Lung microvascular endothelial cell (primary cell): ENCODE measurements around the gene SCN5A. TPM values are rescaled to one million over a fixed set of nuclear protein-coding genes. Genes with fewer than 3 reads are reported as not detected.
A peak's percentile ranks its signal among the peaks of the same experiment; 100 is the strongest.

Source experiments
- DNase-seq, 2 donors: peaks; one replicate each; pipeline versions ENCODE4 v3.0.0 to v3.0.0-alpha.2; 2010; ENCODE audit warnings: low read depth in 2 of 2
- total RNA-seq: library from RNA; depleted of rRNA; stranded (reverse); fragments of >200 nt; gene quantifications from 2 replicates; pipeline ENCODE4 v1.2.1, GENCODE V29; 2014

Gene SCN5A
- total RNA-seq: 5.9 and 14.9 TPM in 2 replicates

DNA sequence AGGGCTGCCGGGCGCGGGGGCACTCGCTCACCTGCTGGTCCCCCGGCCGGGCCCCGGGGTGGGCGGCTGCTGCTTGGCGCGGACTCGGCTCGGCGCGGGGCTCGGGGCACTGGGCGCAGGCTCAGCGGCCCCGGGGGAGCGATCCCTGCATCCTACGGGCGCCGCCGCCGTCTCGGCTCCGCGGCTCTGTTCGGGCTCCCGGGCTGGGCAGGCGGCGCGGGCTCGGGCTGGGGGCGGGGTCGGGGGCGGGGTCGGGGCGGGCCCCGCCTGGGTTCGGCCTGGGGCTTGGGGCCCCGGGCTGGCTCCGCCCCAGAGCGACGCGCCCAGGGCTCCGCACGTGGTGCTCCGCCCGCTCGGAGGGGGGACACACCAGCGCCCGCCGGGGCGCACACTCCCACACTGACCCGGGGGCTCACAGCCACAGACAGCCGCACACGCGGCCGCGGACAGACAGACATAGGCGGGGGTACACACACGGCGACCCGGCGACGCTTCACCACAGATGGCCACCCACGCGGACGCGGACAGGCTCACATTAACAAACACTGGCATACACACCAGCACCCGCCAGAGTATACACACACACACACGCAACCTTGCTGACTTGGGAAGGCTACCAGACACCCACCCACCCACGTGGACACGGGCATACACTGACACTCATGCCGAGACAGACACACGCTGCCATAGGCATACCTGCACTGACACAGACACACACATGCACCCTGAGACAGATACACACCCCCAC lies at the start of gene SCN5A:
TSS of gene SCN5A (minus strand) at position 188 of the 748 bp plus-strand sequence. CDS start 16,380 bp downstream, outside the sequence.
- peak; percentile 32 to 65 for DNase-seq

DNA sequence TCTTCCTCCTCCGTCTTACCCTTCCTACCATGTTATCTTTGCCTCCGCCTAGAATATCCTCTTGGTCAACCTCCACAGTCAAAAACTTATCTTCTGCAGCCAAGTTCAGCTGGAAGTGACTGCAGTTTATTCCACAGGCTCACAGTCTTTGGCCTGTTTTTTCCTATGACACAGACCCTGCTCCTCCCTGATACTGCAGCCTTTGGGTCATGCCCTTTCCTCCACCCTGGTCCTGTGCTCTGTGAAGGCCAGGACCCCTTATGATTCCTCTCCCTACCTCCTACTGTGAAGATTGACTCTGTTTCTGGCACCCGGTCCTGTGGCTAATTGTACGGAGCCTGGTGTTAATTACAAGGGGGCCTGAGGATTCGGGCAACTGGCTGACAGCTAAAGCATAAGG lies 49.3 kb upstream of the SCN5A start:
- no peak for DNase-seq

DNA sequence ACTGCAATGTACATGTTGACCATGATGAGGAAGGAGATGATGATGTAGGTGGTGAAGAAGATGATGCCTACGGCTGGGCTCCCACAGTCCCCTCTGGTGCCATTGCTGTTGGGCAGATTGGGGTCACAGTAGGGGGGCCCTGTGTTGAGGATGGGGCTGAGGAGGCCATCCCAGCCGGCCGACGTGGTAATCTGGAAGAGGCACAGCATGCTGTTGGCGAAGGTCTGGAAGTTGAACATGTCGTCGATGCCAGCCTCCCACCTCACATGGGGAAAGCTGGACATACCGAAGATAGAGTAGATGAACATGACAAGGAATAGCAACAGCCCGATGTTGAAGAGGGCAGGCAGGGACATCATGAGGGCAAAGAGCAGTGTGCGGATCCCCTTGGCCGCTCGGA lies 48.6 kb upstream of the SCN5A start:
- DNase-seq: no peak

DNA sequence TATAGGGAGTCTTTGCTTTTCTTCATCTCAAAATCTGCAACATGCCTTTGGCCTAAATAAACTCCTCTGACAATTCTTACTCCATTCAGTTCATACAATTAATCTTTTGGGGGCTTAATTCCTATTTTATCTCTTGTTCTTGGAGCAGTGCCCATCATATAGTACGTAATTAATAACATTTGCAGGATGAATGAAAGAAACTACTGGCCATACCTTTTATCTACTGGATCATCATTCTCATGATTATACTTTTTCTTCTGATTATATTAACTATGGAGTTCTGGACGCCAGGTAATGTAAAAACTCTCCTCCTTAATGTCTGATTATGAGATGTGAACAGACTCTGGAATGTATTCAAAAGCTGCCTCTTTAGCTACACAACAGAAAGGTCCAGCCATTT lies 46.5 kb upstream of the SCN5A start:
- DNase-seq: no peak

DNA sequence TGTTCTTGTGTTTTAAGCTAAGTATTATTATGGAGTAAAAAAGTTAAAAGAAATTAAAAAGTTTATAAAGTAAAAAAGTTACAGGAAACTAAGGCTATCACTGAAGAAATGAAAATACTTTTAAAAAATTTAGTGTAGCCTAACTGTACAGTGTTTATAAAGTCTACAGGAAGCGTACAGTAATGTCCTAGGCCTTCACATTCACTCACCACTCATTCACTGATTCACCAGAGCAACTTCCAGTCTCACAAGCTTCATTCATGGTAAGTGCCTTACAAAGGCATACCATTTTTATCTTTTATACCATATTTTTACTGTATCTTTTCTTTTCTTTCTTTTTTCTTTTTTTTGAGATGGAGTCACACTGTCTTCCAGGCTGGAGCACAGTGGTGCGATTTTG lies 40.7 kb upstream of the SCN5A start:
- DNase-seq: peak in 1 of 2 donors; percentile 43

DNA sequence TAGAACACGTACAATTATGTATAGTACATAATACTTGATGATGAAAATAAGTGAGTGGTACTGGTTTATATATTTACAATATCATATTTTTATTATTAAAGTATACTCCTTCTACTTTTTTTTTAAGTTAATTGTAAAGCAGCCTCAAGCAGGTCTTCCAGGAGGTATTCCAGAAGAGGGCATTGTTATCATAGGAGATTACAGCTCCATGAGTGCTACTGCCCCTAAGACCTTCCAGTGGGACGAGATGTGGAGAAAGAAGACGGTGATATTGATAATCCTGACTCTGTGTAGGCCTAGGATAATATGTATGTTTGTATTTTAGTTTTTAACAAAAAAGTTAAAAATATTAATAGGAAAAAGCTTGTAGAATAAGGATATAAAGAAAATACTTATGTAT lies 40.3 kb upstream of the SCN5A start:
- peak in 1 of 2 donors; percentile 37 for DNase-seq

DNA sequence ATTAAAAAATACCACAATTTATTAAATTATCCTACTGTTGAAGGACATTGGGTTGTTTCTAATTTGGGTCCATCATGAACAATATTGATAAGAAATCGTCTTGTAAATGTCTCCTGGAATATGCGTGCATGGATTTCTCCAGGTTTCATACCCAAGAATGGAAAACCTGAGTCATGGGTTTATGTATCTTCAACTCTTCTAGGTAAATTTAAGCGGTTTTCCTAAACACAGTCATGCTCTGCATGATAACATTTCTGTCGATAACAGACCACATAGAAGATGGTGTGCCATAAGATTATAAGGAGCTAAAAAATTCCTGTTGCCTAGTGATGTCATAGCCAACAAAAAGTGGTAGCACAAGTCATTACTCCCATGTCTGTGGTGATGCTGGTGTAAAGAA lies 39.9 kb upstream of the SCN5A start:
- no peak for DNase-seq

DNA sequence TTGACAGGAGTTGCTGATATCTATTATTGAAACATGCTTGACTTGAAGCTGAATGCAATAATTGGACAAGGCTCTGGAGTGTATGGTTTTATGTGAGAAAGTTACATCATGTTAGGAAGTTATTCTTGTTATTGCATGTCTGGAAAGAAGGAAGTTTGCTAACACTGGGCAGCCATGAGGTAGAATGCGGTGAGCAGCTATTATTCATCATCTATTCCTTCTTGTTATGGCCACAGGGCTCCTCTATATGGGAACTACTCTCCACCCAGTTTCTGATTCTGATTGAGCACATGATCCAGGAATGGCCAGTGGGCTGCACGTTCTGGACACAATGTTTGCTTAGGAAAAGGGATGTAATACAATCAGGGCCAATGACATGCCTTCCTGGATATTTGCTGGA lies 37.8 kb upstream of the SCN5A start:
- DNase-seq: no peak

DNA sequence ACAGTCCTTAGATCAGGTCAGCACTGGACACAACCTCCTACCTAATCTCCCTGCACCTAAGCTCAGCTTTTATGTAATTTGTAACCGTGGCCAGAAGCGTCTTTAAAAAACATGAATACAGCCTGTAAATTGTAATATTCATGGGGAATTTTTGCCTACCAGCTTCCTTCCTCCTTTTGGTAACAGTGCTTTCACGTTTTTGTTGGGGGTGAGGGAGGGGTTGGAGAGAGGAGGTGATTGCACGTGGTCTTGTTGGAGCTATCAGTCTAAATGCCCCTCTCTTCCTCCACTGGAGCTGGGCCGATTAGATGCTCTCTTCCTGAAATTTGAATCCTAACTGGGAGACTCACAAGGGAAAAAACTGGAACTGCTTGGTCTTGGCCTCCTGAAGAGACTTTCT lies 35.1 kb upstream of the SCN5A start:
- DNase-seq: no peak

DNA sequence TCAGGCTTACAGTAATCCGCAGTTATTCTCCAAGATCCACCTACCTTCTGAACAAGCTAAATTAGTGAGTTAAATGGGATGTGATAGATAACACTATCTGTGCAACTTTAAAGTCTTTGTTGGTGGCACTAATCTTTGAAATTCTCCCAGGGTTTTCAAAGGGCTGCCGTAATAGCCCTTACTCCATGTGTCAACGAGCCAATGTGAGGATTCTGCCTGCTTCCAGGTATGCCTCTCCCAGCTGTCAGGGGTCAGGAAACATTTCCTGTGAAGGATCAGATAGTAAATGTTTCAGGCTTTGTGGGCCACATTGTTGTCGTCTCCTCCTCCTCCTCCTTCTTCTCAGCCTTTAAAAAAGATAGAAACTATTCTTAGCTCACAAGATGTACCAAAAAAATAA lies 20.2 kb upstream of the SCN5A start:
- DNase-seq: no peak

DNA sequence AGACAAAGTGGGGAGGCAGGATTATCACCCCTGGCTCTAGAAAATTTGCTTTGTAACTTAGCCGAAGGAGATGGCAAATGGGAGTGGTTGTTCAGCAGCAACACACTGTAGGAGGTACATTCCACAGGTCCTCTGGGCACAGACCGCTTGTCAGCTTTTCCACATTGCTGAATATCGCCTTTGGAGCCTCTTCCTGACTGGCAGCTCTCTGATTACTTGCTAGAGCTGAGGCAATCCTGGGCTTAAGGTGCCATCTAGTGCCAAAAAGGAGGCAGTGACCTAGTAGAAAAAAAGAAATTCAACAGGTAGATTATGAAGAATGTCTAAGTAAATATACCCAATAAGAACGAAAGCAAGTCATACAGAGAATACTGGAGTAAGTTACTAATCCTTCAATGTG lies 13.1 kb upstream of the SCN5A start:
- peak; percentile 73 to 80 for DNase-seq

DNA sequence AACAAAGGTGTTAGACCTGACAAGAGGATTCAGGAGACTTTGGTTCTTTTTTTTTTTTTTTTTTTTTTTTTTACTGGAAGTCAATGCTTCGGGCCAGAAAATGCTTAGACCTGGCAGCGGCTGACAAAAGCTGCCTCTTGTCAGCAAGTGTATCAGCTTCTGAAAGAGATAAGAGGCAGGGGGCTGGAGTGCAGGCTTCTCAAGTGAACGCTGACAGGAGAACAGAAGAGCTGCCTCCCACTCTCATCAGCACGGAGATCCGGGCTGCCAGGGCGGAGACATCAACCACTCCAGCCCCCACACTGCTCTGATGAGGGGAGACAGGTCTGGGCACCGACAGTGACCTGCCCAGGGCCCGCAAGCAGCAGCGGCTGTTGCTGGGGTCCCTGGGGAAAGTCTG lies 9.4 kb upstream of the SCN5A start:
- DNase-seq: no peak

DNA sequence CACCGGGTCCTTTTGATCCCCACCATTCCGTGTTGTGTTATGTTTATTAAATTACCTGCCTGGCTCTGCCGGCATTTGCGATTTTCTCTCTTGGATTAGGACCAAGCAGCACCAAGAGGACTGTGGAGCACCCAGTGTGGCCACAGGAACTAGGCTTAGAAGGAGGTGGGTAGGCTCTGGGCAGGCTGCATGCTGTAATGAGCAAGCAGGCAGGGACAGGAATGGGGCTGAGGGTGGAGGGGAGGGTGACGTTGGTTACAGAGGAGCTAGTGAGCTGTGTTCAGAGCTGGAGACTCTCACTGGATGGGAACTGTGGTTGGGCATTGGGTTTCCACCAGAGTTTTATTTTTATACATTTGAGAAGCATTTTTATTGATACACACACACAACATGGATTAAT lies 7.9 kb upstream of the SCN5A start:
- DNase-seq: no peak

DNA sequence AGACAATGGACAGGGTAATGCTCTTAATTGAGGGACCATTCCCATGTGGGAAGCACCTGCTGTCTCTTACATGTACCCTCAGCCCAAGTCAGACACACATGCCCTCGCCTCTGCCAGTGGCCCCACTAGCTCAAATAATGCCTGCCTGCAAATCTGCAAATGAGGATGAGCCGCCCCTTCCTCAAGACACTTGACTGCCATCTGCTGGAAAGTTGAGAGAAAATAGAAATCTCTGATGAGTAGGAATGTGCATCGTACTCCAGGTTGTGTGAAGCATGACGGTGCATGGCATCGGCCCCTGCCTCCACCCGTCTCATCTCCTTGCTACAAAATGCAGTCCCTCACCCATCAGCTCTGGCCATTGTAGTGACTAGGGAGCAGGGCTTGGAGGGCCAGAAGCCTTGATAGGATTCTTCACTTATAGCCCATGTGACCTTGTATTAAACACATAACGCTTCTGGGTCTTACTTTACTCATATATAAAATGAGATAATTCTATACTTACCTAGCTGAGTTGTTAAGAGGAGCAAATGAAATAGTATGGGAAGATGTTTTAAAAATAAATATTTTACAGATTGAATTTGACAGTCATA lies 6.3 kb upstream of the SCN5A start:
- peak; percentile 51 to 68 for DNase-seq

DNA sequence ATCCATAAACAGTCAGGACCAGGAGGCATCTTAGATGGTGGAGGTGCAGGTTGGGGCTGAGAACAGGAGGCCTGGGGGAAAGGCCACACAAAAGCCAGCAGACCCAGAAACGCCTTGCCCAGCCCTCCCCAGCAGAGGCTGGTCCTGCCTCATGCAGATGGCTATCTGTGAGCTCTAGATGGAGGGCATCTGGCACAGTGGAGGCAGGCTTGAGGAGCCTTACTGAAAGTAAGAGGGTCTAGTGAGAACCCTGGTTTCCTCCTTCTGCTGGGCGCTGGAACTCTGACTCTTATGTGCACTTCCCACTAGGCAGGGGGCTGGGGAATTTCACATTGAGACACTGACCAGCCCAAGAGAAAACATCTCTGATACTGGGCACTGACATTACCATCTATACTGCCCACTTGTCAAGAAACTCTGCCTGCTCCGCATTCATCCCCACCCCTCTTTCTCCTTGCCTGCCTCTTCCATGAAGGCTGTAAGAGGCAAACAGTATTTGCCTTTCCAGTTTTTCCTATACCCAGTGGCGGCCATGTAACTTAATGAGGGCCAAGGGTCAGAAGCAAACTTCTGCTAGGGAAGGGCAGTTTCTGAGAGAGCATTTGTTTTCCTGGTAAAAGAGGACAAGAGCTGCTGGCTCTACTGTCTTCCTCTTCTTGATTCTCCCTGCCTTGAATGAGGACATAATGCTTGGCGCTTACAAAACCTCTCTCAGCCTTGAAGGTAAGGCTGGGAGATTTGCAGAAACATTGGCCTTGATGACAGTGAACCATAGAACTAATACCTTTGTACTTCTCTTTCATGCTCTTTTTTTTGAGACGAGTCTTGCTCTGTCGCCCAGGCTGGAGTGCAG lies 4.4 kb upstream of the SCN5A start:
- no peak for DNase-seq

DNA sequence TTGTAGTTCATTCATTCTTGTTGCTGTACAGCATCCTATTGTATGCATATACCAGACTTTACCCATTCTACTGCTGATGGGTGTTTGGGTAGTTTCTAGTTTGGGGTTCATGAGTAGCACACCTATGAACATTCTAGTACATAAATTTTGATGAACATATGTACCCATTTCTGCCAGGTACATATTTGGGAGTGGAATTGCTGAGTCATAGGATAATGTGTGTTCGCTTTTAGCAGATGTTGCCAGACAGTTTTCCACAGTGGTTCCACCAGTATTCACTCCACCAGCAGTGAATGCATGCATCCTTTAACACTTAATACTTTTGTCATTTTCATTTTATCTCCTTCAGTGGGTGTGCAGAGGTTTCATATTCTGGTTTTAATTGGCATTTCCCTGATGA lies 3.4 kb upstream of the SCN5A start:
- no peak for DNase-seq

DNA sequence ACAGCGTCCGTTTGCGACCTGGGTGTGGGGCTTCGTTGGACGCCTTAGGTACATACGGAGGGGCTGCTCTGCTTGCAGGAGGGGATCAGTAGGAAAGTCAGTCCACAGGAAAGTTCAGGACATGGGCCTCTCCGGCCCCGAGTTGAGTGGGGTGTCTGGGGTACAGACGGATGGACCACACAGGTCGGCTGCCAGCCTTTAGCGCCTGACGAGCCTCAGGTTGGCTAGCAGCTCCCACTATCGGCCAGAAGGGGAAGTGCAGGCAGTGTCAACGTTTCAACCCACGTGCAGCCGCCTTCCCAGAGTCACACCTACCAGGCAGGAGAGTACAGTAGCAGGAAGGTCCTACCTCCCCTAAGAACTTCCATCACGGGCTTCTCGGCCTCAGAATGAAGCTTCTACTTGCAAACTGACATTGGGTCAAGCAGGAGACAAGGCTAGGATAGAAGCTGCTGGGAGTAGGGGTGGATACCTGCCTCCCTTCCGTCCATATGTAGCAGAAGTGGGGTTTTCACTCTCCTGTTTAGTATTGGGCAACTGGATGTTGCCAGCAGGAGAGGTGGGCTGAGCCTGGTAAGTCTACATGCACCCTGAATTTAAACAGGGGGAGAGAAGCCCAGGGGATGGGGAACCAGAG lies 1.8 kb upstream of the SCN5A start:
- peak; percentile 72 to 83 for DNase-seq

DNA sequence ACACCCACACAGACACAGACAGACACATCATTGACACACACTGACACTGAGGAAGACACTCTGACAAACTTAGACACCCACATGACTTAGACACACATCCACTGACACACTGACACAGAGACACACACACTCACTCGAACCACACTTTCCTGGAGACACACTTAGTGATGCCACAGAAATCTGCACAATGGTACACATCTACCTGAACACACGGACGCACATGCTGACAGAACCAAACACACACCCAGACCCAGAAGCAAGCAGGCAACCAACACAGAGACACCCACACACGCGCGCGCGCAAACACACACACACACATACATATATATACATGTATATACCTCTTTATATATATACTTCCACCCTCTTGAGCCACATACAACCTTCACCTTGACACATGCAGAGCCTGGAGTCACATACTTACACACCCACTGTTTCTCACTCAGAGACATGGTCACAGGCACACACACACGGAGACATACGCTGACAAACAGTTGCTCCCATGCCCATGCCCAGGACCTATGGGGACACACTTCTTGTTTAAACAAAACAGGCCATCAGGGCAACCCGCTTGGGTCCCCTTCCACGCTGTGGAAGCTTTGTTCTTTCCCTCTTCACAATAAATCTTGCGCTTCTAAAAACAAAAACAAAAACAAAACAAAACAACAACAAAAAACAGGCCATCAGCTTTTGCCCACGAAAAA lies 913 bp upstream of the SCN5A start:
- DNase-seq: no peak

DNA sequence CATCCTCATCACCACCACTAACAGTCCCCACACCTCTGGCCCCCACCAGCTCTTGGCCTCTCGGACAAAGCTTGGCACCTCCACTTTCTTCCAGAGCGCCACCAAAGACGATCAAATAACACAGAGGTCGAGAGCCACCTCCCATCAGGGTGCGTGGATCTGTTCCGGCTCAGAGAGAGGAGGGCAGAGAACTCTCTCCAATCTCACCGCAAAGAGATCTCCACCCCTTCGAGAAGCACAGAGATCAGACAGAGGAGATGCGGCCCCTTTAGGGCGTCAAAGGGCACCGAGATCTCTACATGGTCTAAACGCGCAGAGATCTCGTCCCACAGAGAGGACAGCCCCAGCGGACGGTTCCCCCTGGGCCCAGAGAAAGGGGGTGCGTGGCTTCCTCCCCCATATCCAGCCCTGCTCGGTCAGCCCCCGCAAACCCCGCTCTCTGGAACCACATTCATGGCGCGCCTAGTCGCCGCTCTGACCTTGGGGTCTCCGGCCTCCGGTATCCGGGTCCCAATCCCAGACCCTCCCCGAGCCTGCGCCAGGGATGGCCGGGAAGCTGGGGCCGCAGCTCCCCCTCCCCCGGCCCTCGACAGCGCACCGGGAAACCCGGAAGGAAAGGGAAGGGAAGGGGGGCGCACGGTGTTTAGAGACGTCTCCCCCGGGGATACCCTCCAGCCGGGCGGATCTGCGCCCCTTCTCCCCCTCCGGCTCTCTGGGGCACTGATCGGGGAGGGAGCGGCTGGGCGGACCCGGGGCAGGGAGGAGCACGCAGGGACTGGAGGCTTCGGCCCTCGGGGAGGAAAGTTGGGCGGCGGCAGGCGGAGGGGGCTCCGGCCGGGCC lies 608 bp downstream of the SCN5A start:
- DNase-seq: no peak

DNA sequence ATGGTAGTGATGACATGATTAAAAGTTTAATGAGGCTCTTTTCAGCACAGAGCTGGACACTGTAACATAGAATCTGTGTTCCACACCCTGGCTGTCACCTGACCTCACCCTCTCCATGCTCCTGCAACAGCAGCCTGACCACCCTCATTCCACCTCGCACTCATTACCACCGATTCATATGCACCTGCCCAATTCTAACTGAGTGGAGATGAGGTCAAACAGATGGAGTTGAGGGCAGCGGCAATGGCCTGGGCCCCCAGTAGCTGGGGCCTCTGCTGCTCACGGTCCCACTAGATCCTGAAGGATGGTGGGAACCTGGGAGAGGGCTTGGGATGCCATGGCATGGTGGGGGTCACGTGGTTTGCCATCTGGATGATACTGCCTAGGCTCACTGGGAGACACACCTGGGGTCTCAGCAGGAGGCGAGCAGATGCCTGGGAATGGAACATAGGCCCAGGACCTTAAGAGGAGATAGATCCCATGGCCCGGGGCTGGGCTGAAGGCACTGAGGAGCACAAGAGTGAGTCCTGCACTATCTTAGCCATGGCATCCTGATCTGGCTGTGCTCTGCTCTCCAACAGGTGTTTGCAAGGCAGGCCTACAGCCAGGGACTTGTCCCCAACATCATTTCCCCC lies 1.3 kb downstream of the SCN5A start:
- DNase-seq: no peak
